HUDEP-2 (cell line): Measurements from ENCODE around the gene DNAH7.

Experiments
- DNase-seq, 76 experiments: peaks; one replicate each; lab custom pipeline; 2025; ENCODE audit not compliant: unreplicated experiment in 76 of 76; lab: John Stamatoyannopoulos, UW

Gene DNAH7

GRCh38 chr2:195879153-195879552 lies 189.5 kb downstream of the DNAH7 start:
- no peak for DNase-seq

- no peak for DNase-seq
Measured at GRCh38 chr2:195871326-195871725, 197.3 kb downstream of the DNAH7 start.

GRCh38 chr2:195864316-195864715 lies 204.3 kb downstream of the DNAH7 start:
- no peak for DNase-seq

- DNase-seq = no peak
Measured at GRCh38 chr2:195863564-195863963, 205.1 kb downstream of the DNAH7 start.

- no peak for DNase-seq
Measured at GRCh38 chr2:195863121-195863520, 205.5 kb downstream of the DNAH7 start.

GRCh38 chr2:195861821-195862220 lies 206.8 kb downstream of the DNAH7 start:
- DNase-seq = no peak

GRCh38 chr2:195859513-195859912 lies 209.1 kb downstream of the DNAH7 start:
- no peak for DNase-seq

GRCh38 chr2:195857132-195857531 lies 211.5 kb downstream of the DNAH7 start:
- no peak for DNase-seq

GRCh38 chr2:195850764-195851163 lies 217.9 kb downstream of the DNAH7 start:
- DNase-seq = no peak

- DNase-seq = peak in 4 of 76 experiments; percentile 2 to 21 (median 8)
Measured at GRCh38 chr2:195848119-195848899, 220.3 kb downstream of the DNAH7 start.

- no peak for DNase-seq
Measured at GRCh38 chr2:195842932-195843331, 225.7 kb downstream of the DNAH7 start.

- no peak for DNase-seq
Measured at GRCh38 chr2:195838002-195838401, 230.6 kb downstream of the DNAH7 start.

- no peak for DNase-seq
Measured at GRCh38 chr2:195836002-195836401, 232.6 kb downstream of the DNAH7 start.

- DNase-seq = no peak
Measured at GRCh38 chr2:195834836-195835235, 233.8 kb downstream of the DNAH7 start.

- no peak for DNase-seq
Measured at GRCh38 chr2:195830968-195831950, 237.4 kb downstream of the DNAH7 start.

GRCh38 chr2:195824478-195824877 lies 244.2 kb downstream of the DNAH7 start:
- DNase-seq = no peak

- no peak for DNase-seq
Measured at GRCh38 chr2:195823206-195823605, 245.4 kb downstream of the DNAH7 start.

GRCh38 chr2:195821566-195821932 lies 247.1 kb downstream of the DNAH7 start:
- DNase-seq = no peak

GRCh38 chr2:195820867-195821565 lies 247.6 kb downstream of the DNAH7 start:
- DNase-seq = no peak

- DNase-seq = no peak
Measured at GRCh38 chr2:195820373-195820772, 248.3 kb downstream of the DNAH7 start.

- no peak for DNase-seq
Measured at GRCh38 chr2:195819276-195819675, 249.4 kb downstream of the DNAH7 start.
